Naive thymus-derived CD8-positive, alpha-beta T cell (primary cell): ENCODE data around the gene XYLB. TPM values are rescaled to one million over a fixed set of nuclear protein-coding genes. Genes with fewer than 3 reads are reported as not detected.
A peak's percentile ranks its signal among the peaks of the same experiment; 100 is the strongest.
"Not testable (repeated sequence)": the region's sequence is repeated elsewhere in the genome, so short reads cannot be mapped to it uniquely, and the experiment has no call there.

Experiments used
- ATAC-seq, 2 donors: fragments of 150-1000 bp; cut with Tn5 transposase in 1 of 2; sonication (Bioruptor Pico), chemical (Tn5 transposase) in 1 of 2; 1 replicate in 1 of 2; 2 replicates in 1 of 2; pipeline ENCODE4 v1.10.0; 2021; ENCODE audit warnings: mild to moderate bottlenecking in 2 of 2, moderate library complexity in 2 of 2
- POLR2A ChIA-PET: fragments of 350-600 bp; sonication (Branson Sonifier 250); formaldehyde crosslinking; loops from one replicate; lab custom pipeline; 2021; ENCODE audit warnings: antibody characterized with exemption; lab: Charles Lee
- DNase-seq, 10 donors: peaks; one replicate each; pipeline versions ENCODE4 v3.0.0 to v3.0.0-alpha.2; 2020 to 2022
- H3K27ac Mint-ChIP-seq, 10 donors: one replicate each; pipeline ENCODE4 v1.8.0; 2020 to 2022; ENCODE audit warnings: mild to moderate bottlenecking in 10 of 10, mixed read lengths in 10 of 10, moderate library complexity in 4 of 10, inconsistent platforms in 1 of 10
- H3K27me3 Mint-ChIP-seq, 5 donors: one replicate each; pipeline ENCODE4 v1.8.0; 2021 to 2022; ENCODE audit warnings: mixed read lengths in 5 of 5
- H3K36me3 Mint-ChIP-seq, 3 donors: one replicate each; pipeline ENCODE4 v1.8.0; 2020 to 2022; ENCODE audit warnings: mixed read lengths in 3 of 3, mild to moderate bottlenecking in 2 of 3, inconsistent platforms in 1 of 3
- H3K4me1 Mint-ChIP-seq, 4 donors: one replicate each; pipeline ENCODE4 v1.8.0; 2021 to 2022; ENCODE audit warnings: mixed read lengths in 4 of 4
- H3K4me3 Mint-ChIP-seq, 10 donors: one replicate each; pipeline ENCODE4 v1.8.0; 2020 to 2022; ENCODE audit warnings: mild to moderate bottlenecking in 10 of 10, mixed read lengths in 10 of 10, moderate library complexity in 6 of 10, inconsistent platforms in 1 of 10
- H3K9me3 Mint-ChIP-seq, 9 donors: one replicate each; pipeline ENCODE4 v1.8.0; 2020 to 2022; ENCODE audit warnings: mixed read lengths in 9 of 9, mild to moderate bottlenecking in 3 of 9, inconsistent platforms in 1 of 9, moderate library complexity in 1 of 9
- polyA plus RNA-seq, 3 donors: library from polyadenylated mRNA; unstranded; fragments of 300-500 nt; fragmentation: Illumina TruSeq; gene quantifications; one replicate each; pipeline ENCODE4 v1.2.3, GENCODE V29; 2021
- total RNA-seq, 8 experiments: library from RNA in 2 of 8; stranded (reverse) in 2 of 8; gene quantifications; one replicate each; pipeline ENCODE4 v1.2.3 and lab custom pipeline; 2021 to 2026

XYLB gene
- total RNA-seq (1 to 10 TPM; 2.3 to 3.4 TPM), polyA plus RNA-seq (under 1 TPM; 0.29 to 0.83 (median 0.77) TPM), total RNA-seq (lab: John Stamatoyannopoulos, UW) (0.37 to 2.7 (median 1.8) reads per million in 6 experiments)

DNA sequence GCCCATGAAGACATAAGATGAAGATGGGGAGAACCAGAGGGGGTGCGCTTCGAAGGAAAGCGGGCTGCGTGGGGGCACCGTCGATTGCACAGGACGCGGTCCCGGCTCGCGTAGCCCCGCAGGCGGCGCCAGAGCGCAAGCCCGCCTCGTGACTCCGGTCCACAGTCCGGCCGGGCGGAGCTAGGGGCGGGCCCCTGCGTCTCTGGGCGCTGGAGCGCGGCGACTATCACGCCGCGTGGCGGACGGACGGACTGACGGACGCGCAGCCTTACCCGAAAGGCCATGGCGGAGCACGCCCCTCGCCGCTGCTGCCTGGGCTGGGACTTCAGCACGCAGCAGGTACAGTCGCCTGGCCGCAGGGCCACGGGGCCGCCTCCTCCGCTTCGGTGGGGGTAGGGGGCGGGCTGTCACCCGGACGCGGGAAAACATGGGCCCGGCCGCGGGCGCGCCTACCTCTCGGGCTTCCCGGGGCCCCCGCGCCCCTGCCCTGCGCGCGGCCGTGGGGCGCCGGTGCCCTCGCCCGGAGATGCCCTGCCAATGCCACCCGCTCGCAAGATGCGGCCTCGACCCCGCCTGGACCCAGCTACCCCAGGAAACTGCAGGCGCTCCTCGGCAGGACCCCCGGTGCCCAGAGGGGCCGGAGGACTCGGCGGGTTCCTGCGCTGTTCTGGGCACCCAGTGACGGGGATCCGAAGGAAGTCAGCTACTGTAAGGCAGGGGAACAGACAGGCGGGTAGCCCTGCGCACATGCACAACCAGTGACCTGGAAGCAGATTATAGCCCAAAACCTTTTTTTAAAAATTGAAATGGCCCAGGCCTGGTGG, at the start of gene XYLB:
TSS of gene XYLB (plus strand) at position 199 of the 824 bp plus-strand sequence. CDS start at position 283, 84 bp downstream.
- H3K36me3 Mint-ChIP-seq = peaks cover 0 to 2% (median 0%) of the 10 kb centered on the region in 3 donors
- H3K27me3 Mint-ChIP-seq = peaks cover 0 to 2% (median 0%) of the 10 kb centered on the region in 5 donors

DNA sequence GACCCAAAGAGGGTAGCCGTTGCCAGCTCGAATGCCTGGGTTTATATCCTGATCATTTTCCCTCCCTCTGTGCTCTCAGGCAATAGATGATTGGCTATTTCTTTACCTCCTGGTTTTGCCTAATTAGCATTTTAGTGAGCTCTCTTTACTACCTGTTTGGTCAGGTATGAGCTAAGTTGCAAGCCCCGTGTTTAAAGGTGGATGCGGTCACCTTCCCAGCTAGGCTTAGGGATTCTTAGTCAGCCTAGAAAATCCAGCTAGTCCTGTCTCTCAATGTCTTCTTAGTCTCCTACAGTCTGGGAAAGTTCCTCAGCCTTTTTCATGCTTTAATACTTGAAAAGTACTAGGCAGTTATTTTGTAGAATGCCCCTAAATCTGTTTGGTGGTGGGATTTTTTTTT, 49.5 kb upstream of the XYLB start:
- H3K4me1 Mint-ChIP-seq, H3K9me3 Mint-ChIP-seq, ATAC-seq, H3K27me3 Mint-ChIP-seq, H3K27ac Mint-ChIP-seq, H3K4me3 Mint-ChIP-seq, DNase-seq, POLR2A ChIA-PET, H3K36me3 Mint-ChIP-seq: not testable (repeated sequence)

More for the DNA sequence above, at the start of gene XYLB:
- POLR2A ChIA-PET = interaction anchor here (0.7 to 2.0 kb wide), 8 partner anchors 74 to 704 kb away, joined by 3 to 11 read pairs (median 4); partner anchors contain the start of genes ACAA1 and EXOG
- ATAC-seq (peak; percentile 95 to 98), DNase-seq (peak; percentile 55 to 83 (median 71))
- peak within 1 kb of the TSS in 5 of 10 donors; percentile 21 to 68 (median 58) for H3K27ac Mint-ChIP-seq
- H3K4me3 Mint-ChIP-seq = peak within 1 kb of the TSS; percentile 74 to 89 (median 86)
- peaks cover 0 to 3% (median 0%) of the 10 kb centered on the region in 9 donors for H3K9me3 Mint-ChIP-seq
- peaks cover 2 to 7% (median 3%) of the 10 kb centered on the region in 4 donors for H3K4me1 Mint-ChIP-seq

DNA sequence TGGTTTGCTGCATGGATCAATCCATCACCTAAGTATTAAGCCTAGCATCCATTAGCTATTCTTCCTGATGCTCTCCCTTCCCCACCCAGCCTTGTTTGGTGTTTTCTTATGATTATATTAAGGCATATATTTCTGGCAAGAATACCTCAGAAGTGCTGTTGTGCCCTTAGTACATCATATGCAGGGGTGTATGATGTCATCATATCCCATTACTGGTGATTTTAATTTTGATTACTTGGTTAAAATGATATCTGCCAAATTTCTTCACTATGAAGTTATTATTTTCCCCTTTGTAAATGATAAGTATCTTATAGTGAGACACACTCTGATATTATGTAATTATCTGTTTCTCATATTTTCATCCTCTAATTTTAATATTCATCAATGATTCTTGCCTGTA, 49.0 kb upstream of the XYLB start:
- H3K36me3 Mint-ChIP-seq = no peaks in the 10 kb centered on the region
- no peak overlapping the region for H3K27ac Mint-ChIP-seq
- H3K4me1 Mint-ChIP-seq = peaks cover 0 to 1% (median 0%) of the 10 kb centered on the region in 4 donors
- ATAC-seq (no peak), DNase-seq (no peak)
- no peak overlapping the region for H3K4me3 Mint-ChIP-seq
- peaks cover 0 to 9% (median 3%) of the 10 kb centered on the region in 5 donors for H3K27me3 Mint-ChIP-seq
- H3K9me3 Mint-ChIP-seq = no peaks in the 10 kb centered on the region
- POLR2A ChIA-PET = no interaction called here

DNA sequence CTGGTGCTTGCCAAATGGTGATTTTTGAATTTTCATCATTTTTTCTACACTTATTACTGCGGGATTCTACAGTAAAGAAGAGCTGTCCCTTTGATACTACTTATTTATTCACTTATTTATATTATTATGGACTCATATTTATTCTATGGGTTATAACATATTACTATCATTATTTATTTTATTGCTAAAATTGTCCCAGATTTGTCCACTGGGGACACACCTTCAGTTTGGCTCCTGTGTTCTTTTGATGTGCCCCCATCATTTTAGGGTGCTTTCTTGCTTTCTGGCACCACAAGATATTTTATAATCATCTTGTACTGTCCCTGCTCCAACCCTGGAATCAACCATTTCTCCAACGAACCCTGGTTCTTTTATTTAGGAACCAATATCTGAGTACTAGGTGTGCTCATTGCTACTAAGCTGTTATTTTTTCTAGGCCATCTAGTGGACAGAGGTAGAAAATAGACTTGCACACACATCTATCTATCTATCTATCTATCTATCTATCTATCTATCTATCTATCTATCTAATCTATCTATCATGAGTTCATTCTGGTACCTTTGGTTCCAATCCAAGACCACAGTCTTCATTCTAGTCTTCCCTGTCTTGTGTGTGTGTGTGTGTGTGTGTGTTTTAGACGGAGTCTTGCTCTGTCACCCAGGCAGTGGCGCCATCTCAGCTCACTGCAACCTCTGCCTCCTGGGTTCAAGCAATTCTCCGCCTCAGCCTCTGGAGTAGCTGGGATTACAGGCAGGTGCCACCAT, 48.5 kb upstream of the XYLB start:
- no peak overlapping the region for H3K4me3 Mint-ChIP-seq
- no peaks in the 10 kb centered on the region for H3K9me3 Mint-ChIP-seq
- POLR2A ChIA-PET = no interaction called here
- H3K27me3 Mint-ChIP-seq = peaks cover 0 to 9% (median 3%) of the 10 kb centered on the region in 5 donors
- ATAC-seq (no peak), DNase-seq (peak in 1 of 10 donors; percentile 3)
- H3K27ac Mint-ChIP-seq = no peak overlapping the region
- no peaks in the 10 kb centered on the region for H3K36me3 Mint-ChIP-seq
- H3K4me1 Mint-ChIP-seq = peaks cover 0 to 1% (median 0%) of the 10 kb centered on the region in 4 donors

DNA sequence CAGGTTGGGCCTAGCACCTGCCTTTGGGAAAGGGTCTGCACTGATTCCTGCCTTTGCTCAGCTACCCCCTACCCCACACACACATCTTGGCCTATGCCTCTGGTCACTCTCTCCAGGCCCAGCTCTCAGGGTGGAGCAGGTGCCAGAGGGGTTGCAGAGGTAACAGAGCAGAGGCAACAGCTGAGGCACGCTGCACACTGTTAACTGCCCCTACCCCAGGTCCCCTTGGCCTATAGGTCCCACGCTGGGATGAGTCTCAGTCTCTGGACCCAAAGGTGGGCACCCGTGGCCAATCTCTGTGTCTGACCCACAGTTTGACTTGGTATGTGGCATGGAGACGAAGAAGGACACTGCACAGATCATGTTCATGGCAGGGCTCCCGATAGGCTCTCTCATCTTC, 39.6 kb upstream of the XYLB start:
- DNase-seq (no peak), ATAC-seq (no peak)
- POLR2A ChIA-PET = no interaction called here
- Mint-ChIP-seq H3K27me3 (peaks cover 0 to 9% (median 4%) of the 10 kb centered on the region in 5 donors), H3K4me3 (no peak overlapping the region), H3K36me3 (peaks cover 0 to 10% (median 6%) of the 10 kb centered on the region in 3 donors), H3K4me1 (no peaks in the 10 kb centered on the region), H3K9me3 (peaks cover 0 to 11% (median 4%) of the 10 kb centered on the region in 9 donors), H3K27ac (no peak overlapping the region)

DNA sequence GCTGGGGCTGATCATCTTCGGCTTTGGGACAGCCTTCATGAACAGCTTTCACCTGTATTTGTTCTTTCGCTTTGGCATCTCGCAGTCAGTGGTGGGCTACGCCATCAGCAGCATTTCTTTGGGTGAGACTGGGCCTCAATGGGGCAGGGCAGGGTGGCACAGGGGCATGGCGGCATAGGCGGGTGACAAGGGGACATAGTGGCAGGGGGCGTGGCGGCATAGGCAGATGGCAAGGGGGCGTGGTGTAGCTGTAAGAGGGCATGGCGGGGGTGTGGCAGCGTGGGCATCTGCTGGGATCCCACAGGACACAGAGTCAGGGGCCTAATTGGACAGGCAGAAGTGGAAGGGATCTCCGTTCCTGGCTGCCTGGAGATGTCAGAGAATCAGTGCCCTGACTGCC, 39.0 kb upstream of the XYLB start:
- peaks cover 0 to 12% (median 4%) of the 10 kb centered on the region in 5 donors for H3K27me3 Mint-ChIP-seq

DNA sequence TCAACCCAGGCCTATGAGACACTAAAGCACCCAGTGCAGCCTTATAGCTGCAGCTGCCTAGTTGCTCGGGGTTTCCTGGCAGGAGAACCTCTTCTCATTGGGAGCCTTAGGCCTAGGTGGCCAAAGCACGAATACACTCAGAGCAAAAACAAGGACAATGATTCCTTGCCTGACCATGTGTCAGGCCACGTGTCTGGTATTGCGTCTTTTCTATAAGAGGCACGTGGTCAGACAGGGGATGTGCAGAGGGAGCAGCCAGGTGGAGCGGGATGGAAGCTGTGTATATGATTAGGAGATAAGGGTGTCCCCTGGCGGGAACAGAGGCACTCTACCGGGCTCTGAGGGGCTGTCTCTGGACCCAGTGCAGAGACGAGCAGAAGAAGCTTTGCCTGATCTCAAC, 38.1 kb upstream of the XYLB start:
- H3K27ac Mint-ChIP-seq = peak overlapping the region in 1 of 10 donors; percentile 66
- H3K4me3 Mint-ChIP-seq = no peak overlapping the region
- H3K27me3 Mint-ChIP-seq = peaks cover 0 to 14% (median 4%) of the 10 kb centered on the region in 5 donors
- H3K4me1 Mint-ChIP-seq = no peaks in the 10 kb centered on the region
- peaks cover 0 to 10% (median 6%) of the 10 kb centered on the region in 3 donors for H3K36me3 Mint-ChIP-seq
- H3K9me3 Mint-ChIP-seq = peaks cover 0 to 10% (median 4%) of the 10 kb centered on the region in 9 donors
- DNase-seq (no peak), ATAC-seq (no peak)
- POLR2A ChIA-PET = no interaction called here

More for the DNA sequence above, 39.0 kb upstream of the XYLB start:
- POLR2A ChIA-PET = no interaction called here
- Mint-ChIP-seq H3K27ac (peak overlapping the region in 1 of 10 donors; percentile 6), H3K4me3 (no peak overlapping the region), H3K36me3 (peaks cover 0 to 10% (median 6%) of the 10 kb centered on the region in 3 donors), H3K4me1 (no peaks in the 10 kb centered on the region), H3K9me3 (peaks cover 0 to 11% (median 4%) of the 10 kb centered on the region in 9 donors)
- ATAC-seq (no peak), DNase-seq (no peak)

DNA sequence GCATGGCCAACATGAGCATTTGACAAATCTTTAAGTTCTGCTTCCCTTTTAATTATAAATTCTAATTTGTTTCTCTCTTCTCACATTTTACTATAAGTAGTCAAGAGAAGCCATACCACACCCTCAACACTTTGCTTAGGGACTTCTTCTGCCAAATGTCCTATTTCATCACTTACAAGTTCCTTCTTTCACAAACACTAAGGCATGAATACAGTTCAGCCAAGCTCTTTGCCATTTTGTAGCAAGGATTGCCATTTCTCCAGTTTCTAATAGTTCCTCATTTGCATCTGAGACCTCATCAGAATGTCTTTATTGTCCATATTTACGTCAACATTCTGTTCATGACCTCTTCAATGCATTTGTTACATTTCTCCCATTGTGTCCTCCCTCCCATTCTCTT, 35.1 kb upstream of the XYLB start:
- DNase-seq (no peak), ATAC-seq (no peak)
- POLR2A ChIA-PET = no interaction called here

DNA sequence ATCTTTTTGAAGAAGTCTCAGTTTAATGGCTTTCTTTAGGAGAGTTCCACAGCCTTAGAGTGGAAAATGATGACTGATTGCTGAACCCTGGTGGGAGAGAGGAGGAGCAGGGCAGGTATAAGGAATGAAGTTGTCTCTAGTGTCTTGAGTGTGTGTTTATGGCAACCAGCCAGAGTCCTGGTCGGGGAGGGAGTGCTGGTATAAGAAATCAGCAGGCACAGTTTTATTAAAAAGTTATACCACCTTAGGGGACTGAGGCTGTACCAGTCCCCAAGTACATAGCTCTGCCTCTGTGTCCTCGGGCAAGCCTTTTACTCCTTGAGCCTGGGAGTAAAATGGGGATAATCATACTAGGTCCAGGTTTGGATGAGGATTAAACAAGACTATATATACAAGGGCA, 34.6 kb upstream of the XYLB start:
- Mint-ChIP-seq H3K27ac (no peak overlapping the region), H3K36me3 (no peaks in the 10 kb centered on the region), H3K4me3 (no peak overlapping the region), H3K4me1 (no peaks in the 10 kb centered on the region), H3K9me3 (no peaks in the 10 kb centered on the region), H3K27me3 (peaks cover 0 to 14% (median 2%) of the 10 kb centered on the region in 5 donors)
- ATAC-seq (no peak), DNase-seq (no peak)
- POLR2A ChIA-PET = no interaction called here

More for the DNA sequence above, 35.1 kb upstream of the XYLB start:
- Mint-ChIP-seq H3K9me3 (no peaks in the 10 kb centered on the region), H3K36me3 (no peaks in the 10 kb centered on the region), H3K4me1 (no peaks in the 10 kb centered on the region), H3K27me3 (peaks cover 0 to 14% (median 2%) of the 10 kb centered on the region in 5 donors), H3K27ac (no peak overlapping the region), H3K4me3 (no peak overlapping the region)

DNA sequence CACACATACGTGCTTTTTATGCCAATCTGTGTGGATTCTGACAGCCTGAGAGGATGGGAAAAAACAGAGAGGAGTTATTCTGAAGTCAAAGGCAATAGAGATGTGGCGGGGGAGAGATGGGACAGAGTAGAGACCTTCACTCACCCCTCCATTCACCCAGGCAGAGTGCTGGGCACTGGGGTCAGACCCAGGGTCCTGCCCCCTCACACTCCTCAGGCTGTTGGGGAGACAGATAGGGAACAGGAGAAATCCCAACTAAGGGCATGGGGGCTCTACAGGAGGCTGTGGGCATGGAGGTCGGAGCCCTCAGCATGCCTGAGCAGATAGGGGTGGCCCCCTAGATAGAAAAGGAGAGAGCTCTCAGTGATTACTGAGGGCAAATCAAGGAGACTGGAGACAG, 34.2 kb upstream of the XYLB start:
- no peak for ATAC-seq
- no peaks in the 10 kb centered on the region for H3K36me3 Mint-ChIP-seq
- no peaks in the 10 kb centered on the region for H3K4me1 Mint-ChIP-seq
- POLR2A ChIA-PET = no interaction called here
- DNase-seq = no peak
- H3K4me3 Mint-ChIP-seq = no peak overlapping the region
- H3K27me3 Mint-ChIP-seq = peaks cover 0 to 14% (median 2%) of the 10 kb centered on the region in 5 donors
- H3K27ac Mint-ChIP-seq = peak overlapping the region in 1 of 10 donors; percentile 11
- H3K9me3 Mint-ChIP-seq = no peaks in the 10 kb centered on the region

DNA sequence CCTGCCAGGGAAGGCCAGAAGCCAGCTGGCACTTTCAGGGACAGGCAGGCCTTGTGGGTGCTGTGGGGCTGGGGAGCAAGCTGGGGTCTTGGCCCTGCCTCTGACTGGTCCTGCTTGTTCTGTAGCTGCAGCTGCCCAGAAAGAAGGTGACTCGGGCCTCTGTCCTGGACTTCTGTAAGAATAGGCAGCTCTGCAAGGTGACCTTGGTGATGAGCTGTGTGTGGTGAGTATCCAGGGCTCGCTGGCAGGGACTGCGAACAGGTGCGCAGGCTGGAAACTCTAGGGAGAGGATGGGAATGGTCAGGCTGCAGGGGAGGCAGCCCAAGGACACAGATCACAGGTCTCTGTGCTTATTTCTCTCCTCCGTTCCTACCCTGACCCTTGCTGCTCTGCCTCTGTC, 33.3 kb upstream of the XYLB start:
- no peak for ATAC-seq
- no peaks in the 10 kb centered on the region for H3K4me1 Mint-ChIP-seq
- no peak overlapping the region for H3K27ac Mint-ChIP-seq
- no peak for DNase-seq
- H3K27me3 Mint-ChIP-seq = peaks cover 0 to 14% (median 0%) of the 10 kb centered on the region in 5 donors
- POLR2A ChIA-PET = no interaction called here
- H3K4me3 Mint-ChIP-seq = no peak overlapping the region
- no peaks in the 10 kb centered on the region for H3K36me3 Mint-ChIP-seq
- no peaks in the 10 kb centered on the region for H3K9me3 Mint-ChIP-seq

DNA sequence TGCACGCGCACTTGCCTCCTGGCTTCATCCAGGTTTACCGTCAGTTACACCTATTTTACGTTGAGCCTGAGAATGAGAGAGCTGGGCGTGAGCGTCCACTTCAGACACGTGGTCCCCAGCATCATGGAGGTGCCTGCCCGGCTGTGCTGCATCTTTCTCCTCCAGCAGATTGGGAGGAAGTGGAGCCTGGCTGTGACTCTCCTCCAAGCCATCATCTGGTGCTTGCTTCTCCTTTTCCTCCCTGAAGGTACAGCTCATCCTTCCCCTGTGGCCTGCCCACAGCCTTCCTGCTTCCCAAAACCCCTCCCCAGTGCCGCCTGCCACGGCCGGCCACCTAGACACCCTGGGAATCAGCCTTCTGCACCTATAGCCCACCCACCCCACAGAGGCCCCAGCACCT, 32.9 kb upstream of the XYLB start:
- POLR2A ChIA-PET = interaction anchor here (0.6 kb wide), 1 partner anchor 18 kb away, joined by 6 read pairs; no protein-coding TSS in a partner anchor
- ATAC-seq (no peak), DNase-seq (no peak)
- Mint-ChIP-seq H3K27ac (no peak overlapping the region), H3K36me3 (no peaks in the 10 kb centered on the region), H3K9me3 (no peaks in the 10 kb centered on the region), H3K4me3 (no peak overlapping the region), H3K4me1 (no peaks in the 10 kb centered on the region), H3K27me3 (peaks cover 0 to 11% (median 0%) of the 10 kb centered on the region in 5 donors)
